ENCODE data around the gene RPL9. TPM values are rescaled to one million over a fixed set of nuclear protein-coding genes. Genes with fewer than 3 reads are reported as not detected.

Gene RPL9
- total RNA-seq, 2 experiments from 2014 or later = 2,639 to 2,826 TPM

DNA sequence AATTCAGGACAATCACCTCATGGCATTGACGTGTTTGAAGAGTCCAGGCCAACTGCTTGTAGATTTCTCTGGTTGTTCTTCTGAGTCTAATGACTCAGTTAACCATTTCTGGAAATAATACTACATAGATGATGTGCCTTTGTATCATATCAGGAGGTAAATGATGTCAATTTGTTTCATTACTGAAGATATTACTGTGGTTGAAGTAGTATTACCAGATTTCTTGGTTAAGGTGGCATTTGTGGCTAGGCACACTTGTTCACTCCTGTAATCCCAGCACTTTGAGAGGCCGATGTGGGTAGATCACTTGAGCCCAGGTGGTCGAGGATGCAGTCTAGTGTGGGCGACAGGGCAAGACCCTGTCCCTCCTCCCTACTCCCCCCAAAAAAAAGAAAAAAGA, 15.7 kb downstream of the RPL9 start:
- CTCF ChIA-PET = no interaction called here
- TF ChIP-seq, protein P1, sequence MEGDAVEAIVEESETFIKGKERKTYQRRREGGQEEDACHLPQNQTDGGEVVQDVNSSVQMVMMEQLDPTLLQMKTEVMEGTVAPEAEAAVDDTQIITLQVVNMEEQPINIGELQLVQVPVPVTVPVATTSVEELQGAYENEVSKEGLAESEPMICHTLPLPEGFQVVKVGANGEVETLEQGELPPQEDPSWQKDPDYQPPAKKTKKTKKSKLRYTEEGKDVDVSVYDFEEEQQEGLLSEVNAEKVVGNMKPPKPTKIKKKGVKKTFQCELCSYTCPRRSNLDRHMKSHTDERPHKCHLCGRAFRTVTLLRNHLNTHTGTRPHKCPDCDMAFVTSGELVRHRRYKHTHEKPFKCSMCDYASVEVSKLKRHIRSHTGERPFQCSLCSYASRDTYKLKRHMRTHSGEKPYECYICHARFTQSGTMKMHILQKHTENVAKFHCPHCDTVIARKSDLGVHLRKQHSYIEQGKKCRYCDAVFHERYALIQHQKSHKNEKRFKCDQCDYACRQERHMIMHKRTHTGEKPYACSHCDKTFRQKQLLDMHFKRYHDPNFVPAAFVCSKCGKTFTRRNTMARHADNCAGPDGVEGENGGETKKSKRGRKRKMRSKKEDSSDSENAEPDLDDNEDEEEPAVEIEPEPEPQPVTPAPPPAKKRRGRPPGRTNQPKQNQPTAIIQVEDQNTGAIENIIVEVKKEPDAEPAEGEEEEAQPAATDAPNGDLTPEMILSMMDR (IDR thresholded peaks at IDR 0.05) = no peak

DNA sequence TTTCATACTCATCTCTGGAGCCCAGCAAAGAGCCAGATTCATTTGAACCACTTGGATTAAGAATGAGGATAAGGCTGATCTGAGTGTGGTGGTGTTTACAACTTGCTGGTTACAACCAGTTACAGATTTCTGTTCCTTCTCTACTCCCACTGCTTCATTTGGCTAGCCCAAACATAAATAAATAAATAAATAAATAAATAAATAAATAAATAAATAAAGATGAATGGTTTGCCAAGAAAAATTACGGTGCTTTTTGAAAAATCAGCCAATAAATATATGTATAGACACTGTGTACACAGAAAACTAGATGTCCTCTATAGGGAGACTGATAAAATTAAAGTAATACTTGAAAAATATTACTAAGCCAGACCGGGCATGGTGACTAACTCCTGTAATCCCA, 17.1 kb downstream of the RPL9 start:
- Mint-ChIP-seq H3K27me3 (no peaks in the 10 kb centered on the region), H3K36me3 (ENCODE audit: low read depth) (no peaks in the 10 kb centered on the region), H3K4me1 (ENCODE audit: low read depth) (no peaks in the 10 kb centered on the region), H3K9me3 (no peaks in the 10 kb centered on the region), H3K27ac (no peak overlapping the region), H3K4me3 (no peak overlapping the region)
- no peak overlapping the region for H3K4me3 ChIP-seq (ENCODE audit: low read length)
- TF ChIP-seq, protein P1 (IDR thresholded peaks at IDR 0.05) = no peak
- peaks cover 3% of the 10 kb centered on the region for H3K4me1 ChIP-seq (ENCODE audit: insufficient read depth, low read length)
- H3K9me3 ChIP-seq (ENCODE audit: control insufficient read depth in 1 of 2, insufficient read depth in 1 of 2, low read length in 2 of 2) = peaks cover 0 to 5% of the 10 kb centered on the region in 2 experiments
- ATAC-seq (ENCODE audit: poor library complexity) (no peak), DNase-seq (no peak)
- H3K27me3 ChIP-seq (ENCODE audit: control insufficient read depth in 1 of 2, insufficient read depth in 2 of 2, low read length in 2 of 2) = no peaks in the 10 kb centered on the region
- intact Hi-C loops (cut with DNase I, micrococcal nuclease) = no loop called here
- no peaks in the 10 kb centered on the region for H3K36me3 ChIP-seq (ENCODE audit: insufficient read depth, low read length)
- POLR2A ChIA-PET = no interaction called here
- CTCF ChIA-PET = no interaction called here
- H3K27ac ChIP-seq (ENCODE audit: low read depth in 1 of 2, low read length in 2 of 2) = no peak overlapping the region

More for the DNA sequence above, 15.7 kb downstream of the RPL9 start:
- Mint-ChIP-seq H3K4me3 (no peak overlapping the region), H3K27me3 (no peaks in the 10 kb centered on the region), H3K9me3 (no peaks in the 10 kb centered on the region), H3K36me3 (ENCODE audit: low read depth) (no peaks in the 10 kb centered on the region), H3K4me1 (ENCODE audit: low read depth) (peaks cover 9% of the 10 kb centered on the region), H3K27ac (no peak overlapping the region)
- DNase-seq = no peak
- POLR2A ChIA-PET = no interaction called here
- no peak for ATAC-seq (ENCODE audit: poor library complexity)
- intact Hi-C loops (cut with DNase I, micrococcal nuclease) = no loop called here
- H3K9me3 ChIP-seq (ENCODE audit: control insufficient read depth in 1 of 2, insufficient read depth in 1 of 2, low read length in 2 of 2) = peaks cover 0 to 5% of the 10 kb centered on the region in 2 experiments
- no peak overlapping the region for H3K27ac ChIP-seq (ENCODE audit: low read depth in 1 of 2, low read length in 2 of 2)
- H3K36me3 ChIP-seq (ENCODE audit: insufficient read depth, low read length) = no peaks in the 10 kb centered on the region
- H3K27me3 ChIP-seq (ENCODE audit: control insufficient read depth in 1 of 2, insufficient read depth in 2 of 2, low read length in 2 of 2) = no peaks in the 10 kb centered on the region
- H3K4me3 ChIP-seq (ENCODE audit: low read length) = no peak overlapping the region
- peaks cover 12% of the 10 kb centered on the region for H3K4me1 ChIP-seq (ENCODE audit: insufficient read depth, low read length)

DNA sequence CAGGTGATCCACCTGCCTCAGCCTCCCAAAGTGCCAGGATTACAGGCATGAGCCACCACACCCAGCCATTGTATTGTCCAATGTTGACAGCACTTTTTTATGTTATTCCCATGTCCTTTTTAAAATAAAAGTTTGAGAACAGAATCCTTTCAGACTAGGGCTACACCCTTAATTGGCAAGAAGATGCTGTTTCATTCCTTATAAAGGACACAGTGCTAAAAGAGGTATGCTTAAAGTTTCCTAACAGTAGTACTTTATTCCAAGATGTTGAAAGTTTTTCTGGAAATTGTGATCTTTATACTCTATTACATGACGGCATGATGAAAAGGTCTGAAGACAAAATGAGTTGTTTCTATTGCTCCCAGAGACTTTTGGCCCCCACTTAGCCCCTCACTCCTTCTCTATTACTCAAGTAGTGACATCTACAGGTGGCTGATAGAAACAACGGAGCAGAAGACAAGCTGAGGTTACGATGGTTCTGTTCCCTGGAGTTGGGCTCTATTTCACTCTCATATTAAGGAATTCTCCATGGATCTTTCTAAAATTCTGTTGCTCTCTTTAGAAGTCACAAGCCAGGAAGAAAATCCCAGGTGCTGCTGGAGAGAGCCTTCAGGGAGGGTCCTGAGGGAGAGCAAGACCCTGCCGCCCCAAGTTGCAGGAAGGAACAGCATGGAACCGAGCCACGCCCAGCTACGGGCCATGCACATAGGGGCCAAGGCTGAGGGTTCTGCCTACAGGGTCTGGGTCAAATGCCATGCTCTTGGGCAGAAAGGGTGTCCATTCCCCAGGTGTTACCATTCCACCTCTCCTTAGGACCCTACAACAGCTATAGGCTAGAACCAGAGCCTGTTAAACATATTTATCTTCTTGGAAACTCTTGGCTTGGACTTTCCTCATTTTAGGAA, 22.8 kb downstream of the RPL9 start:
- Histone ChIP-seq H3K36me3 (ENCODE audit: insufficient read depth, low read length) (no peaks in the 10 kb centered on the region), H3K4me1 (ENCODE audit: insufficient read depth, low read length) (no peaks in the 10 kb centered on the region), H3K27ac (ENCODE audit: low read depth in 1 of 2, low read length in 2 of 2) (no peak overlapping the region), H3K9me3 (ENCODE audit: control insufficient read depth in 1 of 2, insufficient read depth in 1 of 2, low read length in 2 of 2) (no peaks in the 10 kb centered on the region), H3K27me3 (ENCODE audit: control insufficient read depth in 1 of 2, insufficient read depth in 2 of 2, low read length in 2 of 2) (no peaks in the 10 kb centered on the region), H3K4me3 (ENCODE audit: low read length) (no peak overlapping the region)
- H3K27me3 Mint-ChIP-seq = no peaks in the 10 kb centered on the region
- no peak overlapping the region for H3K27ac Mint-ChIP-seq
- intact Hi-C loops (cut with DNase I, micrococcal nuclease) = no loop called here
- DNase-seq (no peak), ATAC-seq (ENCODE audit: poor library complexity) (no peak)
- TF ChIP-seq, protein P1 (IDR thresholded peaks at IDR 0.05) = peak; percentile 12
- ChIA-PET CTCF (no interaction called here), POLR2A (no interaction called here)
- H3K4me3 Mint-ChIP-seq = no peak overlapping the region
- no peaks in the 10 kb centered on the region for H3K9me3 Mint-ChIP-seq
- no peaks in the 10 kb centered on the region for H3K36me3 Mint-ChIP-seq (ENCODE audit: low read depth)
- H3K4me1 Mint-ChIP-seq (ENCODE audit: low read depth) = no peaks in the 10 kb centered on the region

Measured in CD4-positive, alpha-beta T cell (primary cell).